ENCODE results near the gene SCNN1G.
"Not testable (repeated sequence)": the region's sequence is repeated elsewhere in the genome, so short reads cannot be mapped to it uniquely, and the experiment has no call there.

The SCNN1G gene

GRCh38 chr16:23140107-23140506 lies 42.4 kb upstream of the SCNN1G start:
- Histone ChIP-seq H3K4me3 (ENCODE audit: low read depth, low read length) (no peak overlapping the region), H3K27me3 (replicated peaks) (no peaks in the 10 kb centered on the region), H3K36me3 (replicated peaks) (no peaks in the 10 kb centered on the region), H3K27ac (no peak overlapping the region)
- in situ Hi-C loops (cut with HindIII; ENCODE audit: low pct_ligation_motif_present, low sequenced_read_pairs), result no loop called here
- no peak for DNase-seq
- TF ChIP-seq CTCF (IDR thresholded peaks at IDR 0.05; ENCODE audit: low read depth, low read length, missing control alignments), result no peak

DNA sequence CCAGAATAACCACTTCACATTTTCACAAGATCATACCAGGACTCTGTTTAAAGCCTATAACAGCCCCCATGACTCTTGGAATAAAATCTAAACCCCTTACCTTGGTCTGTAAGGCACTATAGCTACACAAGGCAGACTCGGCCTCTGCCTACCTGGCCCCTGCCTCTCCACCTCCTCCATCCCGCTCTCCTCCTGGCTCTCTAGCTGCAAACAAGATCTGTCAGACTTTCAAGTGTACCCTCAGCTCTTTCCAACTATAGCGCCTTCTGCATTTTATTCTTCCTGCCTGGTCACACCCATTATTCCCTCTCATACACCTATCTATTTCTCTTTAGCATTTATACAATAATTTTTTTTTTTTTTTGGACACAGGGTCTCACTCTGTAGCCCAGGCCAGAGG lies 41.5 kb upstream of the SCNN1G start:
- no peak for DNase-seq
- Histone ChIP-seq H3K4me3 (ENCODE audit: low read depth, low read length) (no peak overlapping the region), H3K27me3 (replicated peaks) (no peaks in the 10 kb centered on the region), H3K36me3 (replicated peaks) (no peaks in the 10 kb centered on the region), H3K27ac (no peak overlapping the region)
- TF ChIP-seq CTCF (IDR thresholded peaks at IDR 0.05; ENCODE audit: low read depth, low read length, missing control alignments), result no peak
- in situ Hi-C loops (cut with HindIII; ENCODE audit: low pct_ligation_motif_present, low sequenced_read_pairs), result no loop called here

- H3K27ac ChIP-seq, result no peak overlapping the region
- in situ Hi-C loops (cut with HindIII; ENCODE audit: low pct_ligation_motif_present, low sequenced_read_pairs), result no loop called here
- TF ChIP-seq CTCF (IDR thresholded peaks at IDR 0.05; ENCODE audit: low read depth, low read length, missing control alignments), result no peak
- no peak for DNase-seq
- H3K36me3 ChIP-seq (replicated peaks), result no peaks in the 10 kb centered on the region
- no peak overlapping the region for H3K4me3 ChIP-seq (ENCODE audit: low read depth, low read length)
- H3K27me3 ChIP-seq (replicated peaks), result no peaks in the 10 kb centered on the region
These were observed 41.0 kb upstream of the SCNN1G start for GRCh38 chr16:23141500-23141899.

DNA sequence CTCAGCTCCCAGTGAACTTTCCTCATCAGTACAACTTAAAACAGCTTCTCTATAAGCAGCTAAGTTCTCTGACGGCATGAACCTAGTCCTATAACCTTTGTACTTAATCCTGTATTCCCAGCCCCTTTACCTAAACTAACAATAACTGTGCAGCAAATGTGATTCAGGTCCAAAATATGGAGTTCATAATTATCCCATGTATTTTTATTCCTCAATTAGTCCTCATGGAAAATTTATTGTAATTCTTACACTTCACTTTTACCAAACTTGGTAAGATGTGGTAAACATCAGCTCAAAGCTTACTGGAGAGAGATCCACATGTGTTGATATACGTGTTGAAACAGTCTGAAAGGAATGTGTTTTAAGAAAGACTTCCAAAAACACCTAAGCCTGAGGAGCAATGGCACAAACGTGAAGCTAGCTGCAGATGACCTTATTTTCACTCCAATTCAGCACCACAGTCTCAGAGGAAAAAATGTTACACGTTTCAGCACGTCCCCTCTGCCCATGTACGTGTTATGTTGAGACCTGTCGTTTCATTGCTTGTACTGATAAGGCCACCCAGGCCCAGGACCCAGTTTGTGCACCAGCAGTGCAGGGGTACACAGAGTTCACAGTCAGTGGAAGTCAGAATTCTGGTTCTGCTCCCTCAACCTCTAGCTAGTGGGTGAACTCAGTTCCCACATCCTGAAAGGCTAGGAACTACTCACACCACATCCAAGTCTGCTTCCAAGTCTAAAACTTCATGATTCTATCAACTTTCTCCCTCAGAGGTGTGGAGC lies 40.4 kb upstream of the SCNN1G start:
- no peak for TF ChIP-seq CTCF (IDR thresholded peaks at IDR 0.05; ENCODE audit: low read depth, low read length, missing control alignments)
- Histone ChIP-seq H3K27ac (no peak overlapping the region), H3K36me3 (replicated peaks) (no peaks in the 10 kb centered on the region), H3K4me3 (ENCODE audit: low read depth, low read length) (no peak overlapping the region), H3K27me3 (replicated peaks) (no peaks in the 10 kb centered on the region)
- no peak for DNase-seq
- in situ Hi-C loops (cut with HindIII; ENCODE audit: low pct_ligation_motif_present, low sequenced_read_pairs), result no loop called here

DNA sequence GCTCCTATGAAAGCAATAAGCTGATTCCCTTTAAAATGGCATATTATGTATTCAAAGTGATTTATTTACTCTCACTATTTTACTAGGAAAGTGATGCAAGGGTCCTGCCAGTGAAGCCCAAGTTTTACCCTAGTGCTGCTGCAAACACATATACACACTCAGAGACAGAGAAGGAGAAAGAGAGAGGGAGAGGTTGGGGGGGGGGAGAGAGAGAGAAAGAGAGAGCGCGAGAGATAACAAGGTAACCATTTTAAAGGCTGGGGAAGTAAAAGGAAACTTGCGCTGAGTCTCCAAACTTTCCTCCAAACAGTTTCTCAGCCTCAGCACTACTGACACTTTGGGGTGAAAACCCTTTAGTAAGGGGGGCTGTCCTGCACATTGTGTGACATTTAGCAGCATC lies 39.2 kb upstream of the SCNN1G start:
- H3K36me3 ChIP-seq (replicated peaks), result no peaks in the 10 kb centered on the region
- no peaks in the 10 kb centered on the region for H3K27me3 ChIP-seq (replicated peaks)
- no peak for TF ChIP-seq CTCF (IDR thresholded peaks at IDR 0.05; ENCODE audit: low read depth, low read length, missing control alignments)
- no peak overlapping the region for H3K27ac ChIP-seq
- no peak overlapping the region for H3K4me3 ChIP-seq (ENCODE audit: low read depth, low read length)
- no peak for DNase-seq
- in situ Hi-C loops (cut with HindIII; ENCODE audit: low pct_ligation_motif_present, low sequenced_read_pairs), result no loop called here

- H3K27me3 ChIP-seq (replicated peaks); H3K27ac ChIP-seq; H3K36me3 ChIP-seq (replicated peaks); in situ Hi-C loops (cut with HindIII; ENCODE audit: low pct_ligation_motif_present, low sequenced_read_pairs); DNase-seq; H3K4me3 ChIP-seq (ENCODE audit: low read depth, low read length): not testable (repeated sequence)
These were observed 38.2 kb upstream of the SCNN1G start for GRCh38 chr16:23144393-23144792.
